Esophagus (tissue), 2 donors: ENCODE results near the gene KRTAP4-4. TPM values are rescaled to one million over a fixed set of nuclear protein-coding genes. Genes with fewer than 3 reads are reported as not detected.
"Not testable (repeated sequence)": the region's sequence is repeated elsewhere in the genome, so short reads cannot be mapped to it uniquely, and the experiment has no call there.

Source experiments
- H3K27ac ChIP-seq, 2 donors: one replicate each; pipeline ENCODE4 v1.5.1; 2013; ENCODE audit warnings: low read depth in 2 of 2, mild to moderate bottlenecking in 2 of 2, inconsistent platforms in 1 of 2, low read length in 1 of 2, moderate library complexity in 1 of 2
- H3K27me3 ChIP-seq, 2 donors: one replicate each; pipeline ENCODE4 v1.6.1; 2013; ENCODE audit warnings: low read length in 2 of 2, control low read depth in 1 of 2, mild to moderate bottlenecking in 1 of 2; ENCODE audit not compliant: insufficient read depth in 2 of 2, control insufficient read depth in 1 of 2
- H3K36me3 ChIP-seq, 2 donors: one replicate each; pipeline ENCODE4 v1.6.1; 2013; ENCODE audit warnings: low read length in 1 of 2; ENCODE audit not compliant: control insufficient read depth in 2 of 2, insufficient read depth in 2 of 2
- H3K4me1 ChIP-seq, 2 donors: one replicate each; pipeline ENCODE4 v1.6.1; 2013; ENCODE audit warnings: low read length in 1 of 2; ENCODE audit not compliant: control insufficient read depth in 2 of 2, insufficient read depth in 2 of 2
- H3K4me3 ChIP-seq, 2 donors: one replicate each; pipeline ENCODE4 v1.5.1; 2013; ENCODE audit warnings: low read length in 2 of 2, mild to moderate bottlenecking in 2 of 2, low read depth in 1 of 2, moderate library complexity in 1 of 2
- H3K9me3 ChIP-seq, 2 donors: one replicate each; pipeline ENCODE4 v1.6.1; 2013; ENCODE audit warnings: mild to moderate bottlenecking in 2 of 2, low read depth in 1 of 2, low read length in 1 of 2, moderate library complexity in 1 of 2; ENCODE audit not compliant: control insufficient read depth in 2 of 2, insufficient read depth in 1 of 2
- WGBS, 2 donors: extraction: QIAGEN DNeasy Blood & Tissue Kit; methylation state at CpG; one replicate each; pipeline ENCODE4 v1.1.7; 2013; 5-methylcytosine and 5-hydroxymethylcytosine counted together
- polyA plus RNA-seq, 2 donors: library from polyadenylated mRNA; stranded (reverse); fragments of 200-250 nt; gene quantifications; one replicate each; pipeline ENCODE4 v1.2.3, GENCODE V29; 2013
- donor health status: healthy with polysubstance abuse.
- donor health status: Bipolar disorder and iron deficiency.

KRTAP4-4 gene
- polyA plus RNA-seq, 2 donors = not detected

- Histone ChIP-seq H3K9me3 (no peaks in the 10 kb centered on the region), H3K27me3 (no peaks in the 10 kb centered on the region), H3K27ac (no peak overlapping the region), H3K36me3 (no peaks in the 10 kb centered on the region), H3K4me1 (no peaks in the 10 kb centered on the region), H3K4me3 (no peak overlapping the region)
- WGBS, 2 donors = 53 to 56% methylated on average over 2 of the region's 2 CpGs
These were observed 26.4 kb downstream of the KRTAP4-4 start for GRCh38 chr17:41133880-41134735.

GRCh38 chr17:41131979-41132378 lies 28.6 kb downstream of the KRTAP4-4 start:
- Histone ChIP-seq H3K27me3 (no peaks in the 10 kb centered on the region), H3K4me3 (no peak overlapping the region), H3K27ac (no peak overlapping the region), H3K4me1 (no peaks in the 10 kb centered on the region), H3K36me3 (no peaks in the 10 kb centered on the region), H3K9me3 (no peaks in the 10 kb centered on the region)
- 73 to 75% methylated on average over 3 of the region's 3 CpGs for WGBS, 2 donors

DNA sequence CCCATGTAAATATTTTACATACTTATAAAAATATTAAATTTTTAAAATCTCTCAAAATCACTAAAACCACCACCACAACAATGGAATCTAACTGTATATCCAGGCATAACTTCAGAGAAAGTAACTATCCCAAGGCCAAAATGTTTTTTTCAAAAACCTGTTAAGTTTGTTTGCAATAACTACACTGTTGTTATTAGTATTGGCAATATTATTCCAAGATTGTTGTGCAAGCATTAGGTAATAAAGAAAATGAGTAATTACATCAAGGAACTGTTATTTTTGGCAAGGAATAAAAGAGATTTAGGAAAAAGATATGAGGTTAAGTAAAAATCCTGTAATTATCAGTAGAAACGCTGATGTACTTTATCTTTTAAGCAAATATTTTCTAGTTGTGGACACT lies 33.2 kb downstream of the KRTAP4-4 start:
- Histone ChIP-seq H3K4me3 (no peak overlapping the region), H3K9me3 (no peaks in the 10 kb centered on the region), H3K36me3 (no peaks in the 10 kb centered on the region), H3K27me3 (no peaks in the 10 kb centered on the region), H3K27ac (no peak overlapping the region), H3K4me1 (no peaks in the 10 kb centered on the region)
- WGBS, 2 donors = 54 to 58% methylated on average over 1 of the region's 1 CpG

DNA sequence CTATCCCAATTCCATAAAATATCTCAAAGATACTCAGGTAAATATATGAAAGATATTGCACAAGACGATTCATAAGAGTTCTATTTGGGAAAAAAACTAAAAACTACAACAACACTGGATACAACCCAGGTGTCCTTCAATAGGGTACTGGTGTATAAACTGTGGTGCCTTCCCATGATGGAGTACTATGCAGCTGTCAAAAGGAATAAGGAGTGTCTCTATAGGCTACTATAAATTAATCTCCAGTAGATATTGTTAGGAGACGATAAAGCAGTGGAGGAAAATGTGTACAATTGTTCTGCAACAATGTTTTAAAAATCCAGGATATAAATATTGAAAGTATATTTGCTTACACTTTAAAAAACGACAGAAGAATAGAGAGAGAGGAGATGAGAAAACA lies 34.1 kb downstream of the KRTAP4-4 start:
- H3K36me3 ChIP-seq = no peaks in the 10 kb centered on the region
- no peak overlapping the region for H3K27ac ChIP-seq
- WGBS, 2 donors = 80 to 89% methylated on average over 3 of the region's 3 CpGs
- H3K27me3 ChIP-seq = no peaks in the 10 kb centered on the region
- no peaks in the 10 kb centered on the region for H3K9me3 ChIP-seq
- H3K4me1 ChIP-seq = no peaks in the 10 kb centered on the region
- H3K4me3 ChIP-seq = no peak overlapping the region

DNA sequence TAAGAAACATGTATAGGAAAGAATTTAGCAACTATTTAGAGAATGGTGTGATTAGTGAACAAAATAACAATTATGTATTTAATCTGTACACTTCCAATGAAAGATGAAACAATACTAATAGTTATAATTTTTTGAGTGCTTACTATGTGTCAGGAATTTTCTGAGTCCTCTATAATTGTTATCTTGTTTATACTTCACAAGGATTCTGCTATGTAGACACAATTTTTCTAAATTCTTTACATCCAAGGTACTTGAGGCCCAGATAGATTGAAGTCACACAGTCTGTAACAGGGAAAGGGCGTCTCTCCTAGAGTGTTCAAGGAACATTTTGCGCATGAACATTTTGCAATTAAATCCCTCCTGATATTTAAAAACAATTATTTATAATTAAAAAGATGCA lies 35.5 kb downstream of the KRTAP4-4 start:
- H3K36me3 ChIP-seq = no peaks in the 10 kb centered on the region
- no peaks in the 10 kb centered on the region for H3K9me3 ChIP-seq
- H3K27me3 ChIP-seq = no peaks in the 10 kb centered on the region
- no peaks in the 10 kb centered on the region for H3K4me1 ChIP-seq
- no peak overlapping the region for H3K27ac ChIP-seq
- WGBS, 2 donors = 77 to 97% methylated on average over 2 of the region's 2 CpGs
- H3K4me3 ChIP-seq = no peak overlapping the region

DNA sequence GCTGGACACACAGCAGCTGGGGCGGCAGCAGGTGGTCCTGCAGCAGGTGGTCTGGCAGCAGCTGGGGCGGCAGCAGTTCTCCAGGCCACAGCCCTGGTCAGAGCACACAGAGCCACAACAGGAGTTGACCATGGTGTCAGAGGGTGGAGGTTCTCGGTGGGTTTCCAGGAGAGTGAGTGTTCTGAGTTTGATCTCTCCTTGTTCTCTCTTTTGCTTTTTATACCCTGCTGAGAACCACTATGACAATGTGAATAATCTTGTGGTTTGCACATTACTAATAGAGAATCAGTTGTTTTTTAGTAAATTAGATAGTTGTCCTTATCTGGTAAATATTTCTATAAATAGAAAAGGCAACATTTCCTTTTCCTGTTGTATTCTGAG lies 36.6 kb downstream of the KRTAP4-4 start, which contains the start of gene KRTAP4-12:
TSS of gene KRTAP4-12 (minus strand) at position 192 of the 381 bp plus-strand sequence. CDS start at position 132, 60 bp downstream.
- H3K4me1 ChIP-seq, H3K36me3 ChIP-seq, H3K9me3 ChIP-seq, H3K27ac ChIP-seq, H3K27me3 ChIP-seq, H3K4me3 ChIP-seq: not testable (repeated sequence)
- 83 to 85% methylated on average over 3 of the region's 3 CpGs for WGBS, 2 donors

- whole genome bisulfite sequencing, 2 donors = 81 to 90% methylated on average over 8 to 12 of the region's 12 CpGs
These were observed 37.1 kb downstream of the KRTAP4-4 start for GRCh38 chr17:41123292-41123990.

DNA sequence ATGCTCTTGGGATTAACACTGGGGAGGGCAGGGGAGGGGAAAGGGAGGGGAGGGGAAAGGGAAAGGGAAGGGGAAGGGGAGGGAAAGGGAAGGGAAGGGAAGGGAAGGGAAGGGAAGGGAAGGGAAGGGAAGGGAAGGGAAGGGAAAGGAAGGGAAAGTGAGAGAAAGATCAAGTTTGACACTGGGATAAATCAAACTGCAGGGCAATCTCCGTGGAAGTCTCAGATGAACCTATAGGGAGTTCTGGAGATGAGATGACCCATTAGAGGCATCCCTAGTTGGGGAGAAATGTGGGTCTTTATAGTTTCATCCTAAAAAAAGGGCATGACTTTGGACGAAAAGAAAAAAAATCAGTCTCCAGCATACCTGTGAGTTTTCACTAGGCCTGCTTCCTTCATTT lies 38.8 kb downstream of the KRTAP4-4 start:
- Histone ChIP-seq H3K36me3 (no peaks in the 10 kb centered on the region), H3K4me3 (no peak overlapping the region), H3K27me3 (no peaks in the 10 kb centered on the region), H3K4me1 (no peaks in the 10 kb centered on the region), H3K27ac (no peak overlapping the region), H3K9me3 (no peaks in the 10 kb centered on the region)
- WGBS, 2 donors = 80 to 91% methylated on average over 2 of the region's 2 CpGs

More at GRCh38 chr17:41123292-41123990, 37.1 kb downstream of the KRTAP4-4 start:
- not testable (repeated sequence) for H3K4me3 ChIP-seq, H3K4me1 ChIP-seq, H3K27ac ChIP-seq, H3K27me3 ChIP-seq, H3K9me3 ChIP-seq, H3K36me3 ChIP-seq

GRCh38 chr17:41119696-41120690 lies 40.6 kb downstream of the KRTAP4-4 start:
- H3K4me1 ChIP-seq, H3K27me3 ChIP-seq, H3K36me3 ChIP-seq, H3K9me3 ChIP-seq, H3K27ac ChIP-seq, H3K4me3 ChIP-seq: not testable (repeated sequence)
- 52 to 58% methylated on average over 11 of the region's 11 CpGs for WGBS, 2 donors
